ENCODE results near the gene THEMIS2.

The THEMIS2 gene

GRCh38 chr1:27883536-27883935, 11.2 kb downstream of the THEMIS2 start:
- H3K27ac ChIP-seq: peak overlapping the region in 11 of 21 experiments; percentile 18 to 82 (median 59)

DNA sequence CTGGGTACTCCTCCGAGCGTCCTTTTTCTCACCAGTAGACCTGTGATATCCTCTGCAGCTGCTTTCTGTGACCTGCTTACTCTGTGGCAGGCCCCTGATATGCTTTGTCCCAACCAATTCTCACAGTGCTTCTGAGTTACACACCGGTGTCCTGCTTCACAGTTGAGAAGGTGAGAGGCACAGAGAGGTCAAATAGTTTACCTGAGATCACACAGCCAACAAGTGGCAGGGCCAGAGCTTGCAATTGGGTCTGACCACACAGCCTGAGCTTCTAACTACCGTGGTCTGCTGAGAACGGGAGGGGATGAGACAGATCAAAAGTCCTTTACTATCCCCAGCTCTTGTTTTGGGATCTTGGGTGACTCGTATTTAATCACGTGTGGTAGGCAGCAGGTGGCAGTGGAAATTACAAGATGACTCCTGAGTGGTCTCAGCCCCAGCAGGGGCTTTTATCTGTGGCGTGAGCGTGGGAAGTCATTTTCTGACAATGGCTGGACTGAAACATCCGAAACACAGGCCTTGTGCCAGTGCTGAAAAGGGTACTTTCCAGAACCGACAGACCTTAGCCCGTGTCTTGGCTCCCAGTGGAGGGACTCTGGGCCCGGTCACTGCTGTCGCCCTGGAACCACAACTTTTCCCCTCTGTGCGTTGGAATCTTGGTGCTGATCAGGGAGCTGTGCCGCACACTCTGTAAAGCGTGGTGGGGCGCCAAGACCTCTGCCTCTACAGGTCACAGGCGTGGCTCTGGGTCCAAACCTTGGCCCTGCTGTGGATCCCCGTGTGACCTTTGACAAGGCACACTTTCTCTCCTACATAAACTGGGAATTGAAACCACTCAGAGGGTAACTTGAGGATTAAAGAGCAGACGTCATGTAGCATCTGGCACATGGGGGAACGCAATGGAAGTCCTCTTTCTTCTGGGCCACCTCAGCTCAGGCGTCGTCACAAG, 11.9 kb downstream of the THEMIS2 start:
- H3K27ac ChIP-seq: peak overlapping the region in 18 of 21 experiments; percentile 21 to 82 (median 64)
- H3K4me3 ChIP-seq: no peak overlapping the region

More at GRCh38 chr1:27883536-27883935, 11.2 kb downstream of the THEMIS2 start:
- H3K4me3 ChIP-seq: no peak overlapping the region

DNA sequence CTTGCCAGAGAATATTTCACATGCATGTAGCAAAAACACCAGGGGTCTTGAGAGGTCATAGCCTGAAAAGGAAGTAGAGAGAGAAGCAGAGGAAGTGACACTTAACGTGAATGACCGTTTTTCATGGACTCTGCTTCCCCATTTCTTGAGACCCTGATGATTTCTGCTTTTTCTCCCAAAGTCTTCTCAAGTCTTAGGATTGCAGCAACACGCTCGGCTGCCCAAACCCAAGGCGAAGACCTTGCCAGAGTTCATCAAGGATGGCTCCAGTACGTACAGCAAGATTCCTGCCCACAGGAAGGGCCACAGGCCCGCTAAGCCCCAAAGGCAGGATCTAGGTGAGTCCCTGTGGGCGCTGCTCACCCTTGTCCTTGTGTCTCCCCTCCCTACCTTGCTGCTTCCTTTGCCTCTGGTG, 12.8 kb downstream of the THEMIS2 start:
- Histone ChIP-seq H3K27ac (peak overlapping the region in 18 of 21 experiments; percentile 10 to 90 (median 68)), H3K4me3 (no peak overlapping the region)

GRCh38 chr1:27885621-27886352, 13.4 kb downstream of the THEMIS2 start:
- peak overlapping the region in 17 of 21 experiments; percentile 10 to 90 (median 73) for H3K27ac ChIP-seq
- no peak overlapping the region for H3K4me3 ChIP-seq

- H3K4me3 ChIP-seq: no peak overlapping the region
- peak overlapping the region in 15 of 21 experiments; percentile 37 to 90 (median 70) for H3K27ac ChIP-seq
Measured at GRCh38 chr1:27886353-27886679, 14.0 kb downstream of the THEMIS2 start.

- Histone ChIP-seq H3K27ac (peak overlapping the region in 14 of 21 experiments; percentile 34 to 90 (median 72)), H3K4me3 (no peak overlapping the region)
Measured at GRCh38 chr1:27886744-27887143, 14.4 kb downstream of the THEMIS2 start.

DNA sequence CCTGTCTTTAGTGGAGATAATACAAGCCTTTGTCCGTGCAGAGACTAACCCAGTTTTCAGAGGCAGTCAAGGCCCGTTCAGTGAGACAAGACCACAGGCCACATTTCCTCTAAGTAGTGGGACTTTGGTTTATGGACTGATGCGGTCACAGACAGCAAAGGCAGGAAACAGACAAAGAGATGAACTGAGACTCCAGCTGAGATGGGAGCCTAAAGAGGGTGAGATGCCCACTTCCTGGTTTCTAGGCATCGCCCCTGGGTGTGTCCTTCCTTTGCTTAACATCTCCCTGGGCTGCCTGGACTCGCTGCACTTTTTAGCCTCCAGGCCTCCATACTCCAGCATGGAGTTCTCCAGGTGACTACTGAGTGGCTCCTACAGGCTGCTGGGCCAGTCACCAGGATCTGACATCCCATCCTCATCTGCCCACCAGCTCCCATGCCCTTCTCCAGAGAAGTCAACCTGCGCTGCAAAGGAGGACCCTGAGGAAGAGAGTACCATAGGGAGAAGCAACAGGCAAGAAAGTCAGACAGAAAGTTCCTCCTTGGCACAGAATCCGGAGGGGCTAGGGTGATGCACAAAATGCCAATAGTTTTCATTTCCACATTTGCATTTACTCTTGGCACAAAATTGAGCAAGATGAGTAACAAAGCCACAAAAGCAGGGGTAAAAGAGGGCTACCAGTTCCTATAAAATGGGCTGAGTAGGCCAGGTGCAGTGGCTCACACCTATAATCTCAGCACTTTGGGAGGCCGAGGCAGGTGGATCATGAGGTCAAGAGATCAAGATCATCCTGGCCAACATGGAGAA, 15.1 kb downstream of the THEMIS2 start:
- peak overlapping the region in 15 of 21 experiments; percentile 34 to 90 (median 70) for H3K27ac ChIP-seq
- no peak overlapping the region for H3K4me3 ChIP-seq

- Histone ChIP-seq H3K27ac (peak overlapping the region in 5 of 21 experiments; percentile 19 to 63 (median 37)), H3K4me3 (no peak overlapping the region)
Measured at GRCh38 chr1:27889506-27889905, 17.2 kb downstream of the THEMIS2 start.

DNA sequence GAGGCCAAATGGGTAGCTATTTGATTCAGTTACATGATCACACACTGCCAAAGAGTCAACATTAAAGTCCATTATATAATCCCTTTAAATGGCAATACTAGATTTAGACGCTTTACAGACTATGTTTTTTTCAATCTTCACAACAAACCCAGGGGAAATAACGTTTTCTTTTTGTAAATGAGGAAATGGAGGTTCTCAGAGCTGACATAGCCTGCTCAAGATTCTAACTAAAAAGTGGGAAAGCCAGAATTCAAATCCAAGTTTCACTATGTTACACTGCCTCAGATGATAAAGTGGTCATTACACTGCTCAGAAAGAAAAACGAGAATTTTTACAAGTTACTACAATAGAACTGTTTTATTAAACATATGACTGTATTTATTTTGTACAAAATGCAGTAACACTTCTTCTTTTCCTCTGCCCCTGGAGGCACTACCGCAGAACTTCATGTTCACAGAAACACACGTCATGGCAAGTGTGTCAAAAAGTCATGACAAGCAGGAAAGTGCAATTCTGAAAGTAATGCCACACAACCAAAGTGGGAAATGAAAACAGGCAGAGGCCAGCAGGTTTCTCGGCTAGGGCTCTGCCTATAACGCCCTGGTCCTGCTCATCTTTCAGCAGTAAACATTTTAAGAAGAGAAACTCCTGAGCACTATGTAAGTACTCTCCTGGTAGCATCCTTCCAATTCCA, 19.0 kb downstream of the THEMIS2 start:
- H3K27ac ChIP-seq: peak overlapping the region in 16 of 21 experiments; percentile 1 to 74 (median 40)
- H3K4me3 ChIP-seq: no peak overlapping the region

GRCh38 chr1:27894521-27894920, 22.2 kb downstream of the THEMIS2 start:
- Histone ChIP-seq H3K27ac (no peak overlapping the region), H3K4me3 (no peak overlapping the region)

DNA sequence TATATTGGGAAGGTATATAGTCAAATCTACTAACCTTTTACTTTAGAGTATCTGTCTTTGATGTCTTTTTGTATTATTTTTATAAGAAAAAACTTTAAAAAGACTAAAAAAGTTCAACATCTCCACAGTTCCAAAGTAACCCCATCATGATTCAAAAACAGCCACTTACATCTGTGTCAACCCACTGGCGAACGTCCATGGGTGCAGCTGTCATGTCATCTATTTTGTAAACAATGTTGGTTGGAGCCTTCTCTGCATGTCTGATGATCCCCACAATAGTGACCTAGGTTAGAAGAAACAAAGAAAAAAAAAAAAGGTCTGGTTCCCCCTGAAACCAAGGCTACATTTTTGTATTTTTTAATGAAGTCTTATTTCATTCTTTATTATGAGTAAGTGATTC, 34.4 kb downstream of the THEMIS2 start:
- no peak overlapping the region for H3K4me3 ChIP-seq
- H3K27ac ChIP-seq: no peak overlapping the region

DNA sequence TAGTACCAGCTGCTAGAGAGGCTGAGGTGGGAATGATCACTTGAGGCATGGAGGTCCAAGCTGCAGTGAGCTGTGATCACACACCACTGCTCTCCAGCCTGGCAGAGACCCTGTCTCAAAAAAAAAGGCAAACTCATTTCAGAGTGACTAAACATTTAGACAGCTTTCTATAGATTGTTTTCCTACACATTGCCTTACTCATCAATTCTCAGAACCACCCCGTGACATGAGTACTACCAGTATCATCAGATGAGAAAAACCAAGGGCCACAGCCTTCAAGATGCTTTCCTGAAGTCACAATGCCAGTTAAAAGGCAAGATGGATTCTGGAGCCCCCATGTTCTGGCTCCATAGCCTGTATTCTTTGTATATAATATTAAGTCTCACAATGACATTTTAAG, 40.1 kb downstream of the THEMIS2 start:
- peak overlapping the region in 1 of 21 experiments; percentile 3 for H3K27ac ChIP-seq
- H3K4me3 ChIP-seq: no peak overlapping the region

DNA sequence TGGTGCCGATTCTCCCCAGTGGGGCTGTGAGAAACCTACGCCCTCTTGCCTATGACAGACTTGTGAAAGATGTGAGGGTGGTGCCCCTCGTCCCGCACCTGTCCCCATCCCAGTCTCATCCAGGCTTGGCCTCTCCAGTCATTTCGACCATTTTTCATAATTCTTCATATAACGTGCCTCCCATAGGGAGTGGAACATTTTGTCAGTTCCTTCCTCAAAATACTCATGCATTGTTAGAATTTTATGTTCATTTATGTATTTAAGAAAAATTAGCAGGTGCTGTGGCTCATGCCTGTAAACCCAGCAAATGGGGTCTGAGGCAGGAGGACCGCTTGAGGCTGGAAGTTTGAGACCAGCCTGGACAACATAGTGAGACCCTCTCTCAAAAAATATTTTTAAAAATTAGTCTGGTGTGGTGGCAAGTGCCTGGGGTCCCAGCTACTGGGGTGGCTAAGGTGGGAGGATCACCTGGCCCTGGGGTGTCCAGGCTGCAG, 42.8 kb downstream of the THEMIS2 start:
- H3K4me3 ChIP-seq: peak overlapping the region in 4 of 7 experiments; percentile 67 to 89 (median 86)
- H3K27ac ChIP-seq: peak overlapping the region in 12 of 21 experiments; percentile 18 to 90 (median 53)

DNA sequence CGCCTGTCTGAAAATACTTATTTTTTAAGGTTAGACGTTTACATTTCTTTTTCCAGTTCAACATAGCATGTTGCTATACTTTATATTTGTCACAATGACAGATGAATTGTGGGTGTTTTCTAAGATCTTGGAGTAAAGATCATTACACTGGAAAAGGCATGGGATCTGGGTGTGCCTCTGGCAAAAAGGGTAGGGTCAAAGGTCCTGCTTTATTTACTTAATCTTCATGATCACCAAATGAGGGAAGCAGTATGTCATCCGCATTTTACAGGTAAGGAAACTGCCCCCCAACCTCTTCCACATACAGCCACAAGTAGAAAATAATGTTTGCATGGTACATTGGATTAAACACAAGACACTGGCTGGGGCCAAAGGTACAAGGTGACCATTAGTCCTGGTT, 49.9 kb downstream of the THEMIS2 start:
- H3K4me3 ChIP-seq: no peak overlapping the region
- no peak overlapping the region for H3K27ac ChIP-seq

DNA sequence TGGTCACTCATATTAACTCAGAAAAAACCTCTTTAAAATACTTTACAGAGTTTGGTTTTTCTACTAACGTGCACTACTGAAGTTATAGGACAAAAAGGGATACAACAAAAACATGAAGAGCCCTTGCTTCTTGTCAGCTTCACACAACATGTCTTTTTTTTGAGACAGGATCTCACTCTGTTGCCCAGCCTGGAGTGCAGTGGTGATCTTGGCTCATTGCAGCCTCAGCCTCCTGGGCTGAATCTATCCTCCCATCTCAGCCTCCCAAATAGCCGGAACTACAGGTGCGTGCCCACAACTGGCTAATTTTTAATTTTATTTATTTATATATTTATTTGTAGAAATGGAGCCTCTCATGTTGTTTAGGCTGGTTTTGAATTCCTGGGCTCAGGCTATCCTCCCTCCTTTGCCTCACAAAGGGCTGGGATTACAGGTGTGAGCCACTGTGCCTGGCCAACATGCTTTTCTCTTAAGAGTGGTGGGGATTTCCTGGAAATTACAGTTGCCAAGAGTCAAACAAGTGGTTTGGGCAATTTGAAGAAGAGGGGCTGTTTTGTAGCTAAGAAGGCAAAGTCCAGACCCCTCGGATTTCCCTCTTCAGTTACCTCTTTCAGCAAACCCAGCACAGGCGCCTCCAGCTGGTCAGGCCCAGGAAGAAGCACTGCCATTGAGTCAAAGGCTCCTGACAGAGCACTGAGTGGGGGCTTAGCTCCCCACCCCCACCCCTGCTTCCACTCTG, 56.0 kb downstream of the THEMIS2 start:
- Histone ChIP-seq H3K27ac (no peak overlapping the region), H3K4me3 (no peak overlapping the region)

GRCh38 chr1:27931184-27931583, 58.8 kb downstream of the THEMIS2 start:
- H3K27ac ChIP-seq: no peak overlapping the region
- no peak overlapping the region for H3K4me3 ChIP-seq

DNA sequence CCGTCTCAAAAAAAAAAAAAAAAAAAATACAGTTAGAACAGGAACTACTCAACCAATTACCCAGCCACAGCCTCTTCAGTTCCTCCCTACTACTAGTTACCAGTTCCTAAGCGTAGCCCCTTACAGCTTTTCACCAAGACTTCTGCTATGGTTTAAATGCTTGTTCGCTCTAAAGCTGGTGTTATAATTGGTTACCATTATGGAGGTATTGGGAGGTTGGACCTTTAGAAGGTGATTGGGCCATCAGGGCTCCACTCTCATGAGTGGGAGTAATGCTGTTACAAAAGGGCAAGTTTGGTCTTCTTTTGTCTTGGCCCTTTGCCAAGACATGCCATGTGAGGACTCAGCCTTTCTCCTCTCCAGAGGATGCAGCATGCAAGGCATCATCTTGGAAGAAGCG, 59.4 kb downstream of the THEMIS2 start:
- H3K27ac ChIP-seq: no peak overlapping the region
- no peak overlapping the region for H3K4me3 ChIP-seq
